H9 (cell line): ENCODE data around the gene PPP2R5E. TPM values are rescaled to one million over a fixed set of nuclear protein-coding genes. Genes with fewer than 3 reads are reported as not detected.

ENCODE experiments used
- DNase-seq: peaks from one replicate; pipeline ENCODE4 v3.0.0-alpha.2; 2017
- H2AFZ ChIP-seq: one replicate; pipeline ENCODE4 v1.6.1; 2013; ENCODE audit warnings: mild to moderate bottlenecking, low read length, control low read depth, moderate library complexity
- H2AK5ac ChIP-seq: 2 replicates; pipeline ENCODE4 v1.6.1; 2013; ENCODE audit warnings: low read length, control low read depth, mixed read lengths; ENCODE audit not compliant: insufficient read length
- H2BK120ac ChIP-seq: one replicate; pipeline ENCODE4 v1.6.1; 2013; ENCODE audit warnings: low read depth, mild to moderate bottlenecking, low read length, control low read depth, inconsistent platforms; ENCODE audit not compliant: poor library complexity, severe bottlenecking
- H2BK12ac ChIP-seq: 2 replicates; pipeline ENCODE4 v1.6.1; 2013; ENCODE audit warnings: low read length, control low read depth, mixed read lengths, low read depth; ENCODE audit not compliant: insufficient read length
- H2BK15ac ChIP-seq: 2 replicates; pipeline ENCODE4 v1.6.1; 2013; ENCODE audit warnings: low read depth, low read length, control low read depth
- H2BK20ac ChIP-seq: one replicate; pipeline ENCODE4 v1.6.1; 2013; ENCODE audit warnings: low read depth, mild to moderate bottlenecking, low read length, control low read depth, inconsistent platforms; ENCODE audit not compliant: poor library complexity, severe bottlenecking
- H2BK5ac ChIP-seq: 2 replicates; pipeline ENCODE4 v1.6.1; 2013; ENCODE audit warnings: low read length, control low read depth, mixed read lengths; ENCODE audit not compliant: insufficient read length
- H3K14ac ChIP-seq: 2 replicates; pipeline ENCODE4 v1.6.1; 2013; ENCODE audit warnings: low read length, control low read depth; ENCODE audit not compliant: insufficient read depth
- H3K18ac ChIP-seq: 2 replicates; pipeline ENCODE4 v1.6.1; 2013; ENCODE audit warnings: low read depth, mild to moderate bottlenecking, mixed read lengths, low read length, control low read depth; ENCODE audit not compliant: insufficient read length
- H3K23ac ChIP-seq: 2 replicates; pipeline ENCODE4 v1.6.1; 2013; ENCODE audit warnings: low read length, control low read depth, mixed read lengths, low read depth; ENCODE audit not compliant: insufficient read length
- H3K23me2 ChIP-seq: 2 replicates; pipeline ENCODE4 v1.6.1; 2013; ENCODE audit warnings: low read depth, mild to moderate bottlenecking, mixed read lengths, low read length, control low read depth; ENCODE audit not compliant: insufficient read length, poor library complexity, severe bottlenecking
- H3K27ac ChIP-seq: 2 replicates; pipeline ENCODE4 v1.5.1; 2013; ENCODE audit warnings: low read length, control low read depth, mixed read lengths, low read depth; ENCODE audit not compliant: insufficient read length
- H3K27me3 ChIP-seq: 2 replicates; pipeline ENCODE4 v1.6.1; 2013; ENCODE audit warnings: low read length, control low read depth, inconsistent platforms; ENCODE audit not compliant: insufficient read depth
- H3K4ac ChIP-seq: 2 replicates; pipeline ENCODE4 v1.6.1; 2013; ENCODE audit warnings: low read depth, mild to moderate bottlenecking, control low read depth, inconsistent platforms, low read length, moderate library complexity
- H3K4me1 ChIP-seq: 2 replicates; pipeline ENCODE4 v1.6.1; 2013; ENCODE audit warnings: low read length, control low read depth, inconsistent platforms; ENCODE audit not compliant: insufficient read depth
- H3K4me2 ChIP-seq: 2 replicates; pipeline ENCODE4 v1.6.1; 2013; ENCODE audit warnings: low read length, control low read depth, mixed read lengths; ENCODE audit not compliant: insufficient read length, insufficient read depth
- H3K56ac ChIP-seq: 2 replicates; pipeline ENCODE4 v1.6.1; 2013; ENCODE audit warnings: low read depth, mild to moderate bottlenecking, mixed read lengths, low read length, control low read depth; ENCODE audit not compliant: insufficient read length
- H3K79me1 ChIP-seq: 2 replicates; pipeline ENCODE4 v1.6.1; 2013; ENCODE audit warnings: low read depth, mild to moderate bottlenecking, moderate library complexity, low read length, control low read depth, inconsistent platforms; ENCODE audit not compliant: insufficient read depth, poor library complexity, severe bottlenecking
- H3K79me2 ChIP-seq: 2 replicates; pipeline ENCODE4 v1.6.1; 2013; ENCODE audit warnings: low read length, control low read depth, inconsistent platforms; ENCODE audit not compliant: insufficient read depth
- H3K9ac ChIP-seq: 2 replicates; pipeline ENCODE4 v1.6.1; 2013; ENCODE audit warnings: low read length, control low read depth, mixed read lengths; ENCODE audit not compliant: insufficient read length; ENCODE audit errors: extremely low read depth
- H3K9me3 ChIP-seq: one replicate; pipeline ENCODE4 v1.6.1; 2013; ENCODE audit warnings: low read depth, low read length, inconsistent platforms; ENCODE audit not compliant: control insufficient read depth
- H3T11ph ChIP-seq: one replicate; pipeline ENCODE4 v1.6.1; 2013; ENCODE audit warnings: mild to moderate bottlenecking, low read length, control low read depth, inconsistent platforms
- H4K20me1 ChIP-seq: one replicate; pipeline ENCODE4 v1.6.1; 2013; ENCODE audit not compliant: control insufficient read depth, insufficient read length, insufficient read depth
- H4K5ac ChIP-seq: 2 replicates; pipeline ENCODE4 v1.6.1; 2013; ENCODE audit warnings: low read depth, mild to moderate bottlenecking, mixed read lengths, low read length, control low read depth; ENCODE audit not compliant: insufficient read length
- H4K8ac ChIP-seq: replicated peaks from 2 replicates; pipeline ENCODE4 v1.6.1; 2013; ENCODE audit warnings: low read length, control low read depth, mixed read lengths, low read depth; ENCODE audit not compliant: insufficient read length
- H4K91ac ChIP-seq: 2 replicates; pipeline ENCODE4 v1.6.1; 2013; ENCODE audit warnings: low read depth, mild to moderate bottlenecking, moderate library complexity, mixed read lengths, low read length, control low read depth; ENCODE audit not compliant: insufficient read length
- H3K27ac Mint-ChIP-seq, 3 experiments: 2 replicates in 2 of 3; 3 replicates in 1 of 3; pipeline ENCODE4 v1.8.0; 2020 to 2021; ENCODE audit warnings: mixed read lengths in 3 of 3, mild to moderate bottlenecking in 1 of 3, moderate library complexity in 1 of 3
- H3K27me3 Mint-ChIP-seq: 2 replicates; pipeline ENCODE4 v1.8.0; 2021; ENCODE audit warnings: low read depth, mild to moderate bottlenecking, moderate library complexity, mixed read lengths
- H3K36me3 Mint-ChIP-seq, 3 experiments: 2 replicates in 2 of 3; 3 replicates in 1 of 3; pipeline ENCODE4 v1.8.0; 2020 to 2021; ENCODE audit warnings: low read depth in 3 of 3, mixed read lengths in 3 of 3; ENCODE audit not compliant: insufficient read depth in 1 of 3
- H3K4me1 Mint-ChIP-seq, 2 experiments: 2 replicates each; pipeline ENCODE4 v1.8.0; 2020; ENCODE audit warnings: mixed read lengths in 2 of 2
- H3K4me3 Mint-ChIP-seq, 2 experiments: 2 replicates in 1 of 2; 3 replicates in 1 of 2; pipeline ENCODE4 v1.8.0; 2020 to 2021; ENCODE audit warnings: mild to moderate bottlenecking in 2 of 2, mixed read lengths in 2 of 2, moderate library complexity in 1 of 2
- H3K9me3 Mint-ChIP-seq, 2 experiments: 2 replicates in 1 of 2; 3 replicates in 1 of 2; pipeline ENCODE4 v1.8.0; 2020; ENCODE audit warnings: mild to moderate bottlenecking in 2 of 2, mixed read lengths in 2 of 2, moderate library complexity in 1 of 2
- CTCF ChIP-seq: fragments of 200-600 bp; sonication (generic); conservative IDR thresholded peaks from 3 replicates; pipeline ENCODE4 v1.8.0; 2021; ENCODE audit warnings: antibody characterized with exemption, mild to moderate bottlenecking
- WGBS: extraction: QIAGEN DNeasy Blood & Tissue Kit; methylation state at CpG from one replicate; pipeline ENCODE4 v1.1.7; 2013; ENCODE audit warnings: missing lambda C conversion rate, low lambda C conversion rate, mixed read lengths; ENCODE audit not compliant: insufficient read length; ENCODE audit errors: extremely low coverage; 5-methylcytosine and 5-hydroxymethylcytosine counted together
- total RNA-seq: library from RNA; stranded (reverse); gene quantifications from 2 replicates; pipeline ENCODE4 v1.2.1, GENCODE V29; 2021

Gene PPP2R5E
- total RNA-seq, 1 experiment from 2014 or later = 65.8 TPM

- no peak overlapping the region for H4K8ac ChIP-seq
- no CpG with 5 or more reads among the region's 7 CpGs for WGBS
Measured at GRCh38 chr14:63483315-63483714, 59.9 kb downstream of the PPP2R5E start.

More at GRCh38 chr14:63483315-63483714, 59.9 kb downstream of the PPP2R5E start:
- no peak overlapping the region for H2BK120ac ChIP-seq
- H2AFZ ChIP-seq = no peak overlapping the region
- no peak for DNase-seq
- no peak overlapping the region for H3K23ac ChIP-seq
- H4K91ac ChIP-seq = no peak overlapping the region
- H4K5ac ChIP-seq = no peak overlapping the region
- no peak overlapping the region for H3K9ac ChIP-seq
- no peak overlapping the region for H2BK20ac ChIP-seq
- Mint-ChIP-seq H3K27ac (peak overlapping the region; percentile 6 to 89 (median 56); a peak in 5 of 7 replicates), H3K4me1 (peaks cover 22 to 34% of the 10 kb centered on the region in 2 experiments), H3K27me3 (no peaks in the 10 kb centered on the region), H3K36me3 (0 out of 7 replicates have a peak, but pooled peaks cover 0 to 4% (median 0%) of the 10 kb centered on the region in 3 experiments), H3K4me3 (no peak overlapping the region), H3K9me3 (no peaks in the 10 kb centered on the region)
- H3K56ac ChIP-seq = no peak overlapping the region
- no peak overlapping the region for H2BK5ac ChIP-seq
- no peak for TF ChIP-seq CTCF
- H3K23me2 ChIP-seq = no peaks in the 10 kb centered on the region
- H3K27me3 ChIP-seq = no peaks in the 10 kb centered on the region
- no peak overlapping the region for H3K27ac ChIP-seq
- H3K14ac ChIP-seq = no peak overlapping the region
- no peak overlapping the region for H3K4me2 ChIP-seq
- no peaks in the 10 kb centered on the region for H3K9me3 ChIP-seq
- H3K18ac ChIP-seq = no peak overlapping the region
- no peak overlapping the region for H2AK5ac ChIP-seq
- H3K4ac ChIP-seq = no peak overlapping the region
- H3K79me2 ChIP-seq = peaks cover 11% of the 10 kb centered on the region; the same call in 1 of the 2 replicates
- no peaks in the 10 kb centered on the region for H4K20me1 ChIP-seq
- H3K4me1 ChIP-seq = no peaks in the 10 kb centered on the region; the same call in 1 of the 2 replicates
- H3K79me1 ChIP-seq = peaks cover 5% of the 10 kb centered on the region
- no peak overlapping the region for H2BK12ac ChIP-seq
- no peak overlapping the region for H3T11ph ChIP-seq
- no peak overlapping the region for H2BK15ac ChIP-seq
